ENCODE measurements around the gene PRKCB.

PRKCB gene

GRCh38 chr16:23902034-23902747 lies 66.4 kb downstream of the PRKCB start:
- Histone ChIP-seq H3K36me3 (ENCODE audit: low read length) (no peaks in the 10 kb centered on the region), H3F3A (ENCODE audit: insufficient read depth) (no peaks in the 10 kb centered on the region), H3K9me2 (replicated peaks; ENCODE audit: insufficient read depth, low read length) (no peaks in the 10 kb centered on the region), H2AFZ (ENCODE audit: low read depth, low read length, severe bottlenecking) (no peak overlapping the region), H3K27me3 (ENCODE audit: low read length) (no peaks in the 10 kb centered on the region), H3K9ac (ENCODE audit: low read length) (no peak overlapping the region), H3K27ac (ENCODE audit: low read depth, low read length) (no peak overlapping the region), H3K4me3 (ENCODE audit: insufficient read depth, low read length, poor library complexity, severe bottlenecking) (no peak overlapping the region), H4K20me1 (ENCODE audit: low read depth, low read length) (no peaks in the 10 kb centered on the region), H3K9me3 (ENCODE audit: insufficient read depth, low read length) (no peaks in the 10 kb centered on the region), H3K79me2 (ENCODE audit: insufficient read depth, low read length) (no peaks in the 10 kb centered on the region), H3K4me2 (ENCODE audit: low read depth, low read length, poor library complexity, severe bottlenecking) (no peak overlapping the region)
- no peak for TF ChIP-seq EZH2phosphoT487 (conservative IDR thresholded peaks at IDR 0.05; ENCODE audit: low read length)
- no peak for TF ChIP-seq CTCF (IDR thresholded peaks at IDR 0.05; ENCODE audit: insufficient read depth, low read length, poor library complexity, severe bottlenecking)

GRCh38 chr16:23902748-23903414 lies 67.1 kb downstream of the PRKCB start:
- Histone ChIP-seq H3K9me3 (ENCODE audit: insufficient read depth, low read length) (no peaks in the 10 kb centered on the region), H3K79me2 (ENCODE audit: insufficient read depth, low read length) (no peaks in the 10 kb centered on the region), H3K36me3 (ENCODE audit: low read length) (no peaks in the 10 kb centered on the region), H3K4me3 (ENCODE audit: insufficient read depth, low read length, poor library complexity, severe bottlenecking) (no peak overlapping the region), H3K27me3 (ENCODE audit: low read length) (no peaks in the 10 kb centered on the region), H3K9ac (ENCODE audit: low read length) (no peak overlapping the region), H3K9me2 (replicated peaks; ENCODE audit: insufficient read depth, low read length) (no peaks in the 10 kb centered on the region), H4K20me1 (ENCODE audit: low read depth, low read length) (no peaks in the 10 kb centered on the region), H3K4me2 (ENCODE audit: low read depth, low read length, poor library complexity, severe bottlenecking) (no peak overlapping the region), H2AFZ (ENCODE audit: low read depth, low read length, severe bottlenecking) (no peak overlapping the region), H3F3A (ENCODE audit: insufficient read depth) (no peaks in the 10 kb centered on the region), H3K27ac (ENCODE audit: low read depth, low read length) (no peak overlapping the region)
- TF ChIP-seq CTCF (IDR thresholded peaks at IDR 0.05; ENCODE audit: insufficient read depth, low read length, poor library complexity, severe bottlenecking) (no peak), EZH2phosphoT487 (conservative IDR thresholded peaks at IDR 0.05; ENCODE audit: low read length) (no peak)

GRCh38 chr16:23905027-23905426 lies 69.2 kb downstream of the PRKCB start:
- H4K20me1 ChIP-seq (ENCODE audit: low read depth, low read length), result no peaks in the 10 kb centered on the region
- H3K4me3 ChIP-seq (ENCODE audit: insufficient read depth, low read length, poor library complexity, severe bottlenecking), result no peak overlapping the region
- no peaks in the 10 kb centered on the region for H3K9me2 ChIP-seq (replicated peaks; ENCODE audit: insufficient read depth, low read length)
- H3K79me2 ChIP-seq (ENCODE audit: insufficient read depth, low read length), result no peaks in the 10 kb centered on the region
- no peaks in the 10 kb centered on the region for H3F3A ChIP-seq (ENCODE audit: insufficient read depth)
- H3K9me3 ChIP-seq (ENCODE audit: insufficient read depth, low read length), result no peaks in the 10 kb centered on the region
- H3K27me3 ChIP-seq (ENCODE audit: low read length), result no peaks in the 10 kb centered on the region
- H3K27ac ChIP-seq (ENCODE audit: low read depth, low read length), result no peak overlapping the region
- H3K9ac ChIP-seq (ENCODE audit: low read length), result no peak overlapping the region
- TF ChIP-seq EZH2phosphoT487 (conservative IDR thresholded peaks at IDR 0.05; ENCODE audit: low read length) (no peak), CTCF (IDR thresholded peaks at IDR 0.05; ENCODE audit: insufficient read depth, low read length, poor library complexity, severe bottlenecking) (no peak)
- H3K36me3 ChIP-seq (ENCODE audit: low read length), result no peaks in the 10 kb centered on the region
- H2AFZ ChIP-seq (ENCODE audit: low read depth, low read length, severe bottlenecking), result no peak overlapping the region
- H3K4me2 ChIP-seq (ENCODE audit: low read depth, low read length, poor library complexity, severe bottlenecking), result no peak overlapping the region

Data from SU-DHL-6 (cell line).